Activated CD8-positive, alpha-beta memory T cell treated with anti-CD3 and anti-CD28 coated beads, Interleukin-2, amount 50 U/mL, for 24 hours (primary cell): ENCODE measurements around the gene FSIP1.

Source experiments
- DNase-seq: peaks from one replicate; pipeline ENCODE4 v3.0.0-alpha.2; 2020; ENCODE audit errors: extremely low read depth

The FSIP1 gene

GRCh38 chr15:39720081-39720480 lies 62.6 kb downstream of the FSIP1 start:
- DNase-seq, result no peak

GRCh38 chr15:39719109-39719508 lies 63.5 kb downstream of the FSIP1 start:
- no peak for DNase-seq

- DNase-seq, result no peak
Observed at GRCh38 chr15:39717134-39717533, 65.5 kb downstream of the FSIP1 start.

- DNase-seq, result no peak
Observed at GRCh38 chr15:39714251-39714650, 68.4 kb downstream of the FSIP1 start.

- DNase-seq, result no peak
Observed at GRCh38 chr15:39713846-39714245, 68.8 kb downstream of the FSIP1 start.

- DNase-seq, result no peak
Observed at GRCh38 chr15:39710681-39711080, 72.0 kb downstream of the FSIP1 start.

- DNase-seq, result no peak
Observed at GRCh38 chr15:39709941-39710340, 72.7 kb downstream of the FSIP1 start.

- DNase-seq, result no peak
Observed at GRCh38 chr15:39706206-39706605, 76.4 kb downstream of the FSIP1 start.

GRCh38 chr15:39704689-39705088 lies 78.0 kb downstream of the FSIP1 start:
- DNase-seq, result no peak

- DNase-seq, result no peak
Observed at GRCh38 chr15:39704235-39704634, 78.4 kb downstream of the FSIP1 start.

GRCh38 chr15:39701988-39702387 lies 80.7 kb downstream of the FSIP1 start:
- no peak for DNase-seq

- no peak for DNase-seq
Observed at GRCh38 chr15:39700375-39700700, 82.3 kb downstream of the FSIP1 start.

GRCh38 chr15:39699516-39700374 lies 82.9 kb downstream of the FSIP1 start:
- no peak for DNase-seq

- no peak for DNase-seq
Observed at GRCh38 chr15:39698444-39699390, 83.9 kb downstream of the FSIP1 start.

- DNase-seq, result no peak
Observed at GRCh38 chr15:39697509-39697908, 85.1 kb downstream of the FSIP1 start.

GRCh38 chr15:39695793-39696192 lies 86.8 kb downstream of the FSIP1 start:
- no peak for DNase-seq

- DNase-seq, result no peak
Observed at GRCh38 chr15:39692356-39693327, 90.0 kb downstream of the FSIP1 start.

GRCh38 chr15:39690881-39691634 lies 91.6 kb downstream of the FSIP1 start:
- DNase-seq, result no peak

GRCh38 chr15:39687965-39688364 lies 94.7 kb downstream of the FSIP1 start:
- no peak for DNase-seq

- no peak for DNase-seq
Observed at GRCh38 chr15:39685999-39686613, 96.5 kb downstream of the FSIP1 start.
